Activated CD4-positive, alpha-beta T cell treated with anti-CD3 and anti-CD28 coated beads for 1 hour (primary cell): ENCODE data around the gene APPL2.
"Not testable (repeated sequence)": the region's sequence is repeated elsewhere in the genome, so short reads cannot be mapped to it uniquely, and the experiment has no call there.

Source experiments
- DNase-seq: peaks from one replicate; pipeline ENCODE4 v3.0.0-alpha.2; 2020

APPL2 gene

GRCh38 chr12:105189293-105189692 lies 46.7 kb downstream of the APPL2 start:
- DNase-seq, result no peak

- not testable (repeated sequence) for DNase-seq
These were observed 52.0 kb downstream of the APPL2 start for GRCh38 chr12:105183976-105184375.

GRCh38 chr12:105183406-105183805 lies 52.6 kb downstream of the APPL2 start:
- not testable (repeated sequence) for DNase-seq

- not testable (repeated sequence) for DNase-seq
These were observed 56.9 kb downstream of the APPL2 start for GRCh38 chr12:105179114-105179513.

GRCh38 chr12:105177208-105177607 lies 58.8 kb downstream of the APPL2 start:
- DNase-seq, result no peak

GRCh38 chr12:105175397-105175990 lies 60.5 kb downstream of the APPL2 start:
- no peak for DNase-seq

GRCh38 chr12:105171691-105172436 lies 64.1 kb downstream of the APPL2 start:
- DNase-seq, result no peak

GRCh38 chr12:105170139-105170538 lies 65.8 kb downstream of the APPL2 start:
- no peak for DNase-seq

GRCh38 chr12:105168006-105168405 lies 68.0 kb downstream of the APPL2 start:
- DNase-seq, result no peak

- no peak for DNase-seq
These were observed 68.6 kb downstream of the APPL2 start for GRCh38 chr12:105167346-105167745.

GRCh38 chr12:105166736-105167135 lies 69.2 kb downstream of the APPL2 start:
- DNase-seq, result no peak

- DNase-seq, result no peak
These were observed 71.9 kb downstream of the APPL2 start for GRCh38 chr12:105164068-105164467.

- DNase-seq, result no peak
These were observed 73.8 kb downstream of the APPL2 start for GRCh38 chr12:105162174-105162573.

- no peak for DNase-seq
These were observed 77.1 kb downstream of the APPL2 start for GRCh38 chr12:105158876-105159275.

GRCh38 chr12:105157606-105158005 lies 78.4 kb downstream of the APPL2 start:
- DNase-seq, result no peak

GRCh38 chr12:105156260-105156659 lies 79.7 kb downstream of the APPL2 start:
- no peak for DNase-seq

- no peak for DNase-seq
These were observed 93.7 kb downstream of the APPL2 start for GRCh38 chr12:105142259-105142658.

GRCh38 chr12:105141320-105141922 lies 94.6 kb downstream of the APPL2 start:
- DNase-seq, result no peak

- DNase-seq, result no peak
These were observed 97.7 kb downstream of the APPL2 start for GRCh38 chr12:105138248-105138647.
